Measurements from ENCODE around the gene SCARB2.

The SCARB2 gene

GRCh38 chr4:76197971-76198410 is 15.6 kb downstream of the SCARB2 start:
- peak; percentile 88 for DNase-seq

DNA sequence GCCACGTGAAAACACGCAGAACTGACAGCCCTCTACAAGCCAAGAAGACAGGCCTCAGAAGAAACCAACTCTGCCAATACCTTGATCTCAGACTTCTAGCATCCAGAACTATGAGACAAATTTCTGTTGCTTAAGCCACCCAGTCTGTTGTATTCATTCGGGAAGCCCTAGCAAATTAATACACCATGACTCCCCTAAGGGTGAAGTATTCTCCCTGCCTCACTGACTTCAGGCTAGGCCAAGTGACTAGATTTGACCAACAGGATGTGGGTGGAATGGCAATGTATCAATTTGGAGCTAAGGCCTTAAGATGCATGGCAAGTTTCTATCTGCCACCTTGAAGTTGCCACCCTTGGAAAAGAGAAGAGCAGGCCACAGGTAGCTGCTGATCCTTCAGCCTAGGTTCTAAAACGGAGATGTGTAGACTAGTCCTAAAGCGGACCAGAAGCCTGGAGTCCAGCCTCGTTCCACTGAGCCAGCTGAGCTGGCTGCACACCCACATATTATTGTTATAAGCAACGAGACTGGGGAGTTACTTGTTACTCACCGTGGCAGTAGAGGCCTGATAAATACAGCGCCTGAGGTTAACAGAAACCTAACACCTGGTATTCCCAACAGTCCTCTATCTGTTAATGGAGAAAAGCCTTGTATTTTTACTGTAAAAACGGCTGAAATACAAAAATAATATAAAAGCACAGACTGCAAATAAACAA is 16.4 kb downstream of the SCARB2 start:
- no peak for DNase-seq

DNA sequence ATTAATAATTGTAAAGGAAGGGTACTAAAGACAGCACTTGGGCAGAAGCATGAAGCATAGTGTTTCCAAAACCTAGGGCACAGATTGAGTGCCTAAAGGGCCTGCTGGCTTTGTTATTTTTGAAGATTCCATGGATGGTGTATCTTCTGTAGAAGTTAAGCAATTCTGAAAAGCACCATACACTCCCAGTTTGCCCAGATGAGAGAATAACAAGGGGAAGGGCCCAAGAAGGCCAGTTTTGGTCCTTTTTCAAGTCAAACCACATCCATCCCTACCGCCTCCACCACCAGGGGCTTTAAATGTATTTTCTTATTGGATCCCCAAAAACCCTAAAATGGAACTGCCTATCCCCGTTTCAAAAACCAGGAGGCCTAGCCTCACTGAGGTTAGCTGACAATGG is 17.2 kb downstream of the SCARB2 start:
- no peak for DNase-seq

GRCh38 chr4:76195326-76195725 is 18.3 kb downstream of the SCARB2 start:
- no peak for DNase-seq

DNA sequence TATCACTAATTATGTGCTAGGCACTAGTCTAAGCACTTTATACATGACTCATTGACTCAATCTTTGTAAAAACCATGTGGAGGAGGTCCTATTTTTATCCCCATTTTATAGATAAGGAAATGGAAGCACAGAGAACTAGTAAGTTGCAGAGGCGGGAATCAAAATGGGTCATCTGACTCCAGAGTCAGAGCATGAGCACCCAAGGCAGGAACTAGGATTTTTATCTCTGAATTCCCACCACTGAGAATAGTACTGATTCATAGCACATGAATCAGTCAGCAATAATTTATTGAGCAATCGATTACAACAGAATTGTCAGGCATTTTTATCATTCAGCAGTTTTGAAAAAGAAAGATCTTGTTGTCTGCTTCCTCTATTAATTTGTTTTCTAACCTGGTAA is 19.3 kb downstream of the SCARB2 start:
- DNase-seq = no peak

DNA sequence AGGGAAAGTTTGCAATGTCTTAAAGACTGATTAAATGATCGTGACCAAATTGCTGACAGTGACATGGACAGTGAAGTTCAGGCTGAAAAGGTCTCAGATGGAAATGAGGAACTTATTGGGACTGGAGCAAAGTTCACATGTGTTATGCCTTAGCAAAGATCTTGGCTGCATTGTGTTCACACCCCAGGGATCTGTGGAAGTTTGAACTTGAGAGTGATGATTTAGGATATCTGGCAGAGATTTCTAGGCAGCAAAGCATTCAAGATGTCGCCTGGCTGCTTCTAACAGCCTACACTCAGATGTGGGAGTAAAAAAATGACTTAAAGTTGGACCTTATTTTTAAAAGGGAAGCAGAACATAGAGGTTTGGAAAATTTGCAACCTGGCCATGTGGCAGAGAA is 21.4 kb downstream of the SCARB2 start:
- no peak for DNase-seq

GRCh38 chr4:76188557-76188956 is 25.1 kb downstream of the SCARB2 start:
- no peak for DNase-seq

GRCh38 chr4:76188149-76188548 is 25.5 kb downstream of the SCARB2 start:
- no peak for DNase-seq

DNA sequence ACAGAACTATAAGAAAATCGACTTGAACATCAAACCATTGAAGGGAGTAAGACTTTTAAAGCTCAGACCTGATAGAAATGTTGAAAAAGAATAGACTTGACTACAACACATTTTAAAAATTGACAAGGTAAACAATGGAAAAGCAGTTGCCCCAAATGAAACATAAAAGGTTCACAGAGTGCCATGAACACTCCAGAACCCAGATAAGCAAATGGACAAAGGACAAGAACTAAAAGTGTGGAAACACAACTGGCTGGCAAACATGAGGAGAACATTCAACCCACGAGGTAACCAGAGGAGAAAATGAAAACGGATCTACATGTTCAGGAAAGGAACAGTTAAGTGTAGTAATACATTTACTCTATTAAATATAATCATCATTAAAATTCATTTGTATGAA is 26.5 kb downstream of the SCARB2 start:
- no peak for DNase-seq

DNA sequence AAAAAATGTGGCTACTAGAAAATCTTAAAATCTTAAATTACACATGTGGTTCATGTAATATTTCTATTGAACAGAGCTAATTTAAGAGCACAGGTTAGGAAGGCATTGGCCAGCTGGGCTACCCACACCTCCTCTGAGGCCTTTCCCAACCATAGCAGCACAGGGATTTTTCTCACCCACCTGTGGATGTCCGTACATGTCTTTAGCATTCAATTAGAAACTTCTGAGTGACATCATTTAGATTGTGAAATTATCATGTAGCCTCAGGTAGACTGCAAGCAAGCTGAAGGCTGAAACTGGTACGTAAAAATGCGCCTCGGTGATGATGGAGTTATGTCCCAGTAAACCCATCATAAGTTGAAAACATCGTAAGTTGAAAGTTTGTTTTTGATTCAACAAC is 31.2 kb downstream of the SCARB2 start:
- DNase-seq = no peak

DNA sequence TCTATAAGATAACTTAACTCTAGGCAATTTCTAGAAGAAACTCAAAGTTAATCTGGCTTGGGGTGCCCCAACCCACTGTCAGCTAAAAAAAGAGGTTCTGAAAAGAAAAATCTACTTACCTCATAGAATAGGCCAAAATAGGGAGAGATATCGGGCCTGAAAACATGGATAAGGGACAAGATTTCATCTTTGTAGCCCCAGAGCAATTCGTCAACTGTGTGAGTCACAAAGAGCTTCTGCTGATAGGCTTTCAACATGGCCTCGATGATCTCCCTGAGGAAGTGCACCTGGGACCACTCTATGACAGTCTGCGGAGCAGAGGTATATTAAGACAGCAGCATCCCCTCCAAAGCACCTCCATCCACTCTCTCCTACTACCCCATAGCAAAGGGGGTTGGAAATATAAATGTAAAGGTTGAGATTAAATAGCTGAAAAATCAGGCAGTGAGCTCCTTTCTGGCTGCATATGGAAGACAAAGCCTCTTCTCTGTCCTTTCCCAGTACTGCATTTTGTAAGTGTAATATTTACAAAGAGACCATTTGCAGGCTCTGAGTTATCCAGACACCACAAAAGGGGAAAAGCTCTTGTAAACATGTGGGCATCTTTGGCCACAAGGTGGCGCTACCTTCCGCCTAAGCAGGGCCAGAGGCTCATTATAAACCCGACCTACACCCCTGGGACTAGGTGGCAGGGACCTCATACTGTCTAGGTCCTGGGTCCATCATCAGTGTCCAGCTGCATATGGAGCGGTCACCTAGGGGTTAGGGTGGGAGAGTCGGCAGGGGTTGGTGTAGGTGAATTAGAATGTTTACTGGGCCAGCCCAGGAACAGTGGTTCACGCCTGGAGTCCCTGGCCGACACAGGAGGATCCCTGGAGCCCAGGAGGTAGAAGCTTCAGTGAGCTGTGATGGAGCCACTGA is 34.0 kb downstream of the SCARB2 start:
- DNase-seq = peak; percentile 45

DNA sequence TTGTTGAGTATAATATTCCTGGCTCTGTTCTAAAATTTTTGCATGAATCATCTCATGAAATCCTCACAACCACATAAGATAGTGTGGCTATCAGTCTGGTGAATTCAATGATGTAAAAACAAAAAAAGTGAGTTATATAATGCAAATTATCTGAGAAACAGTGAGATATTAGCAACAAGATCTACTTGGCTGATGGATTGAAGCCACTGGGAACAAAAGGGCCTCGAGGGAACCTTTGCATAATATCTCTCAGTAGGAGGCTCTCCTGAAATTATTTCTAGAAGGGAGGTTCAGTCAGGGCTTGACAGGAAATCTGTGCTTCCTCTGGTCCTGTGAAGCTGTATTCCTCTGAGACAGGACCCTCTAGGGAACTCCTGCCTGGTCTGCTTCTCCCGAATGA is 35.3 kb downstream of the SCARB2 start:
- no peak for DNase-seq

GRCh38 chr4:76177709-76178108 is 35.9 kb downstream of the SCARB2 start:
- no peak for DNase-seq

DNA sequence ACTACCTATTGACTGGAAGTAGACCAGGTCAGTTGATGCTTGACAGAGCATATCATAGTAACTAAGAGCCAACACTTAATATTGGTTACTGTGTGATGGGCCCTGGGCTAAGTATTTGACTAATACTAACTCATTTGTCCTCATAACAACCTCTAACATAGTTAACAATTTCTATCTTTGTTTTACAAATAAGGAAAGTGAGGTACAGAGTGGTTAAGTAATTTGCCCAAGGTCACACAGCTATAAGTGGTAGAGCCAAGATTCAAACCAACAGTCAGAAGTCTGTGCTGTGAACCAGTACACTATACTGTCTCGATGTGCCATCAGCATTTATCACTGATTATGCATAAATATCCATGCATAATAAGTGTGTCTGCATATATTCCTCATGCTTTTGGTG is 38.3 kb downstream of the SCARB2 start:
- no peak for DNase-seq

- DNase-seq = no peak
Observed at GRCh38 chr4:76174216-76174615, 39.4 kb downstream of the SCARB2 start.

- no peak for DNase-seq
Observed at GRCh38 chr4:76168688-76169087, 44.9 kb downstream of the SCARB2 start.

DNA sequence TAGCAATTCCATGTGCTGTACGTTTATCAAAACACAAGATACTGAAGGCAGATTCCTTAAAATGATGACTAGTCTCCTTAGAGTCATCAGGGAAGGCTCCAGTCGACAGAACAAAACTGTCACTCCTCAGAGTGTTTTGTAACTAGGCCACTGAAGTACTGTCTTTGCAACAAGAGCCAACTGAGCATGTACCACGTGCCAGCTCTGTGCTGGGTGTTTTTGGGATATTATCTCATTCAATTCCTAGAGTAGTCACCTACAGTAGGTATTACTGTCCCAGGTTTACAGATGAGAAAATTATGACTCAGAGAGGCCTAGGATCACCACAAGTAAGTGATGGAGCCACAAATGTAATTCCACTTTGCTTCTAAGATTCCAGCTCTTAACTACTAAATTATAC is 47.1 kb downstream of the SCARB2 start:
- no peak for DNase-seq

- DNase-seq = no peak
Observed at GRCh38 chr4:76160355-76160754, 53.3 kb downstream of the SCARB2 start.

- peak; percentile 10 for DNase-seq
Observed at GRCh38 chr4:76156635-76157034, 57.0 kb downstream of the SCARB2 start.

DNA sequence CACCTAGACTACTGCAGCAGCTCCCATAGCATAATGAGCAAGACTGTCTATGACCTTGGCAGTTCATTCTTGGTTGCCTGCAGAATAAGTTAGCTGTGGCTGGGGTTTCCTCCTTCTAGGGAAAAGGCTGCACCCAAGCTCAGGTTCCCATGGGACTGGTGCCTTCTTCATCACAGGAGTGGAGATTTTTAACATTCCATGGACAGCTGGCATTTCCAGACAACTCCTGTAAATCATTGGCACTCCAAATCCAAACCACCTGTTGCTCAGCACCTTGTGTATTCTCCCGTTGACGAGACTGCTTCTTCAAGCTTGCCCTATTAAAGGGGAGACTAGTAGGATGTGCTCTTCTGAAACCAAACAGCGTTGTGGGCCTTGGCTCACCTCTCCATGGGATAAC is 57.6 kb downstream of the SCARB2 start:
- DNase-seq = no peak

DNA sequence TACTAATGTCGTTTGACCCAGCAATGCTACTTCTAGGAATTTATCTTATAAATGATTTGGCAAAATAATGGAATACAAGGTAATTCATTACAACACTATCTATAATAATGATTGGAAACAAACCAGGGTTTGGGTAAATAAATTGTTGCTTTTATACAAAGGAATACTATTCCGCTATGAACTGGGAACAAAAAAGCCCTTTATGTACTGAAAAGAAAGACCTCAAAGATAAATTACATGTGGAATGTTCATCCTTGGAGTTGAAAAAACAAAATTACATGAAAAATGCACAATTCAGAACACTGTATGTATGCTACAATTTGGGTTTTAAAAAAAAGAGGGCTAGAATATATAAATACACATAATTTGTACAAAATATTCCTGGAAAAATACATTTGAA is 60.3 kb downstream of the SCARB2 start:
- DNase-seq = no peak

DNA sequence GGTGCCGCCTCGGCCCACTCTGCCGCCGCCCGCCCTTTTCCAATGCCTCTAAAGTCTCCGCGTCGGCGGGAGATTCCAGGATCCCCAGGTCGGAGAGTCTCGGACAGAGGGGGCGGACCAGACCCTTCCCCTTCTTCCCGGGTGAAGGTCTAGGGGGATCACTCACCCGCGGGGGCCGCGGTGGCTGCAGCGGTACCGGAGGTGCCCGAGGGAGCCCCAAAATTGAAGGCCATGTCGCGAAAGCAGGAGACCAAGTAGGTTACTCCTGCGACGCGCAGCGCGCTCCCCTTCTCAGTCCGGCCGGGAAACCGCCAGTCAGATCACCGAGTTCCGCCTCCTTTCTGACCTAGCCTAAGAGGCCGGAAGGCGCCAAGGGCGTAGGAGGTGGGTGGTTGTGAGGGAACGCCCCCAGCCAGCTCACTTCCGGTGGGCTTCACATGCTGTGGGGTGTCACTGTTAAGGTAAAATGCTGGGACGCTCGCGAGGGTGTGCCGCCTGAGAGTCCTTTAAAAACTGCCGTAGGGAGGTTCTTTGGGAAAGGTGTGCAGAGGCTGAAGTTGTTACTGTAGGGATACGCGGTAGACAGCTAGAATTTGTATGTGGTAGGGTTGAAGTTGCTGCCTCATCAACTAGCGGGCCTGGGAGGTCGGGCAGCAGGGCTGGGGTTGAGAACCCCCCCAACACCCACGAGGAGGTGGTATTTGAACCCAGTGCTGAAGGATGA is 65.3 kb downstream of the SCARB2 start, which contains the start of gene NUP54:
NUP54 (minus strand) TSS at position 256 of the 724 bp plus-strand sequence; CDS start at position 233, 23 bp downstream.
- peak; percentile 74 for DNase-seq

DNA sequence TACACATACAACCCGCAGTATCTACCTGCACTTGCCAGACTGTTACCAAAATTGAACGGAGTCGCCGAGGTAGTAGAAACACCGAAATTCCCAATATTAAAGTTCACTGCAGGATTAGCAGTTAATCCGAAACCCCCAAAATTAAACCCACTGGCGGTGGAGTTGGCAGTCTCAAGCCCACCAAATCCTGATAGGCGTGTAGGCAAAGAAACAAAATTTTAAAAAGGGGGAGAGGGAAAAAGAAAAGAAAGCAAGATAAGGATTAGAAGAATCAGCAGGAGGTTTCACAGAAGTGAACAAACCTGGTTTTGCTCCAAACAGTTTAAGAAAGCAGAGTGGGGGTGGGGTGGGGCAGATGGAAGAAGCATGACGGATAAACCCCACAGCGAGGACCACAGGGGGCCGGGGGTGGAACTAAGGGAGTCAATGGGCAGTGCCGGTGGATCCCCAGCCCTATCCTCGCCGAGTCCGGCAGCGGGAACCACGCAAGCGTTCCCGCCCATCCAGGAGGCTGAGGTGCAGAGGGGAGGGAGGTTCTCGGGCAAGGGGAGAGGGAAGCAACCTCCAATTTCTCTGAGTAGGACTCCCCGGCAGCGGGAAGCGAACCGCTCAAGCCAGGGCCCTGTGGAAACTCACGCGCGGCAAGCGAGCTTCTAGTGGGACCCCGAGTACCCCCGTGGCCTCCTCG is 66.0 kb downstream of the SCARB2 start:
- DNase-seq = peak; percentile 34

Measured in NCI-H1105 treated with DMSO at 0.1 percent for 48 hours (cell line).